H9 (cell line): ENCODE measurements around the gene ITPRIPL2. TPM values are rescaled to one million over a fixed set of nuclear protein-coding genes. Genes with fewer than 3 reads are reported as not detected.

Experiments
- DNase-seq: peaks from one replicate; pipeline ENCODE4 v3.0.0-alpha.2; 2017
- H2AFZ ChIP-seq: one replicate; pipeline ENCODE4 v1.6.1; 2013; ENCODE audit warnings: mild to moderate bottlenecking, low read length, control low read depth, moderate library complexity
- H2AK5ac ChIP-seq: 2 replicates; pipeline ENCODE4 v1.6.1; 2013; ENCODE audit warnings: low read length, control low read depth, mixed read lengths; ENCODE audit not compliant: insufficient read length
- H2BK120ac ChIP-seq: one replicate; pipeline ENCODE4 v1.6.1; 2013; ENCODE audit warnings: low read depth, mild to moderate bottlenecking, low read length, control low read depth, inconsistent platforms; ENCODE audit not compliant: poor library complexity, severe bottlenecking
- H2BK12ac ChIP-seq: 2 replicates; pipeline ENCODE4 v1.6.1; 2013; ENCODE audit warnings: low read length, control low read depth, mixed read lengths, low read depth; ENCODE audit not compliant: insufficient read length
- H2BK15ac ChIP-seq: 2 replicates; pipeline ENCODE4 v1.6.1; 2013; ENCODE audit warnings: low read depth, low read length, control low read depth
- H2BK20ac ChIP-seq: one replicate; pipeline ENCODE4 v1.6.1; 2013; ENCODE audit warnings: low read depth, mild to moderate bottlenecking, low read length, control low read depth, inconsistent platforms; ENCODE audit not compliant: poor library complexity, severe bottlenecking
- H2BK5ac ChIP-seq: 2 replicates; pipeline ENCODE4 v1.6.1; 2013; ENCODE audit warnings: low read length, control low read depth, mixed read lengths; ENCODE audit not compliant: insufficient read length
- H3K14ac ChIP-seq: 2 replicates; pipeline ENCODE4 v1.6.1; 2013; ENCODE audit warnings: low read length, control low read depth; ENCODE audit not compliant: insufficient read depth
- H3K18ac ChIP-seq: 2 replicates; pipeline ENCODE4 v1.6.1; 2013; ENCODE audit warnings: low read depth, mild to moderate bottlenecking, mixed read lengths, low read length, control low read depth; ENCODE audit not compliant: insufficient read length
- H3K23ac ChIP-seq: 2 replicates; pipeline ENCODE4 v1.6.1; 2013; ENCODE audit warnings: low read length, control low read depth, mixed read lengths, low read depth; ENCODE audit not compliant: insufficient read length
- H3K23me2 ChIP-seq: 2 replicates; pipeline ENCODE4 v1.6.1; 2013; ENCODE audit warnings: low read depth, mild to moderate bottlenecking, mixed read lengths, low read length, control low read depth; ENCODE audit not compliant: insufficient read length, poor library complexity, severe bottlenecking
- H3K27ac ChIP-seq: 2 replicates; pipeline ENCODE4 v1.5.1; 2013; ENCODE audit warnings: low read length, control low read depth, mixed read lengths, low read depth; ENCODE audit not compliant: insufficient read length
- H3K27me3 ChIP-seq: 2 replicates; pipeline ENCODE4 v1.6.1; 2013; ENCODE audit warnings: low read length, control low read depth, inconsistent platforms; ENCODE audit not compliant: insufficient read depth
- H3K4ac ChIP-seq: 2 replicates; pipeline ENCODE4 v1.6.1; 2013; ENCODE audit warnings: low read depth, mild to moderate bottlenecking, control low read depth, inconsistent platforms, low read length, moderate library complexity
- H3K4me1 ChIP-seq: 2 replicates; pipeline ENCODE4 v1.6.1; 2013; ENCODE audit warnings: low read length, control low read depth, inconsistent platforms; ENCODE audit not compliant: insufficient read depth
- H3K4me2 ChIP-seq: 2 replicates; pipeline ENCODE4 v1.6.1; 2013; ENCODE audit warnings: low read length, control low read depth, mixed read lengths; ENCODE audit not compliant: insufficient read length, insufficient read depth
- H3K56ac ChIP-seq: 2 replicates; pipeline ENCODE4 v1.6.1; 2013; ENCODE audit warnings: low read depth, mild to moderate bottlenecking, mixed read lengths, low read length, control low read depth; ENCODE audit not compliant: insufficient read length
- H3K79me1 ChIP-seq: 2 replicates; pipeline ENCODE4 v1.6.1; 2013; ENCODE audit warnings: low read depth, mild to moderate bottlenecking, moderate library complexity, low read length, control low read depth, inconsistent platforms; ENCODE audit not compliant: insufficient read depth, poor library complexity, severe bottlenecking
- H3K79me2 ChIP-seq: 2 replicates; pipeline ENCODE4 v1.6.1; 2013; ENCODE audit warnings: low read length, control low read depth, inconsistent platforms; ENCODE audit not compliant: insufficient read depth
- H3K9ac ChIP-seq: 2 replicates; pipeline ENCODE4 v1.6.1; 2013; ENCODE audit warnings: low read length, control low read depth, mixed read lengths; ENCODE audit not compliant: insufficient read length; ENCODE audit errors: extremely low read depth
- H3K9me3 ChIP-seq: one replicate; pipeline ENCODE4 v1.6.1; 2013; ENCODE audit warnings: low read depth, low read length, inconsistent platforms; ENCODE audit not compliant: control insufficient read depth
- H3T11ph ChIP-seq: one replicate; pipeline ENCODE4 v1.6.1; 2013; ENCODE audit warnings: mild to moderate bottlenecking, low read length, control low read depth, inconsistent platforms
- H4K20me1 ChIP-seq: one replicate; pipeline ENCODE4 v1.6.1; 2013; ENCODE audit not compliant: control insufficient read depth, insufficient read length, insufficient read depth
- H4K5ac ChIP-seq: 2 replicates; pipeline ENCODE4 v1.6.1; 2013; ENCODE audit warnings: low read depth, mild to moderate bottlenecking, mixed read lengths, low read length, control low read depth; ENCODE audit not compliant: insufficient read length
- H4K8ac ChIP-seq: replicated peaks from 2 replicates; pipeline ENCODE4 v1.6.1; 2013; ENCODE audit warnings: low read length, control low read depth, mixed read lengths, low read depth; ENCODE audit not compliant: insufficient read length
- H4K91ac ChIP-seq: 2 replicates; pipeline ENCODE4 v1.6.1; 2013; ENCODE audit warnings: low read depth, mild to moderate bottlenecking, moderate library complexity, mixed read lengths, low read length, control low read depth; ENCODE audit not compliant: insufficient read length
- H3K27ac Mint-ChIP-seq, 3 experiments: 2 replicates in 2 of 3; 3 replicates in 1 of 3; pipeline ENCODE4 v1.8.0; 2020 to 2021; ENCODE audit warnings: mixed read lengths in 3 of 3, mild to moderate bottlenecking in 1 of 3, moderate library complexity in 1 of 3
- H3K27me3 Mint-ChIP-seq: 2 replicates; pipeline ENCODE4 v1.8.0; 2021; ENCODE audit warnings: low read depth, mild to moderate bottlenecking, moderate library complexity, mixed read lengths
- H3K36me3 Mint-ChIP-seq, 3 experiments: 2 replicates in 2 of 3; 3 replicates in 1 of 3; pipeline ENCODE4 v1.8.0; 2020 to 2021; ENCODE audit warnings: low read depth in 3 of 3, mixed read lengths in 3 of 3; ENCODE audit not compliant: insufficient read depth in 1 of 3
- H3K4me1 Mint-ChIP-seq, 2 experiments: 2 replicates each; pipeline ENCODE4 v1.8.0; 2020; ENCODE audit warnings: mixed read lengths in 2 of 2
- H3K4me3 Mint-ChIP-seq, 2 experiments: 2 replicates in 1 of 2; 3 replicates in 1 of 2; pipeline ENCODE4 v1.8.0; 2020 to 2021; ENCODE audit warnings: mild to moderate bottlenecking in 2 of 2, mixed read lengths in 2 of 2, moderate library complexity in 1 of 2
- H3K9me3 Mint-ChIP-seq, 2 experiments: 2 replicates in 1 of 2; 3 replicates in 1 of 2; pipeline ENCODE4 v1.8.0; 2020; ENCODE audit warnings: mild to moderate bottlenecking in 2 of 2, mixed read lengths in 2 of 2, moderate library complexity in 1 of 2
- CTCF ChIP-seq: fragments of 200-600 bp; sonication (generic); conservative IDR thresholded peaks from 3 replicates; pipeline ENCODE4 v1.8.0; 2021; ENCODE audit warnings: antibody characterized with exemption, mild to moderate bottlenecking
- WGBS: extraction: QIAGEN DNeasy Blood & Tissue Kit; methylation state at CpG from one replicate; pipeline ENCODE4 v1.1.7; 2013; ENCODE audit warnings: missing lambda C conversion rate, low lambda C conversion rate, mixed read lengths; ENCODE audit not compliant: insufficient read length; ENCODE audit errors: extremely low coverage; 5-methylcytosine and 5-hydroxymethylcytosine counted together
- total RNA-seq: library from RNA; stranded (reverse); gene quantifications from 2 replicates; pipeline ENCODE4 v1.2.1, GENCODE V29; 2021

The ITPRIPL2 gene
- total RNA-seq, 1 experiment from 2014 or later: 9.1 TPM

- Histone ChIP-seq H3K27ac (no peak overlapping the region), H3K79me2 (no peaks in the 10 kb centered on the region), H3K79me1 (no peaks in the 10 kb centered on the region), H3K23ac (no peak overlapping the region), H2BK12ac (no peak overlapping the region), H2BK5ac (no peak overlapping the region), H3K27me3 (peaks cover 6% of the 10 kb centered on the region; the same call in 1 of the 2 replicates), H3K9ac (no peak overlapping the region), H2BK15ac (no peak overlapping the region), H3K14ac (no peak overlapping the region), H2BK120ac (no peak overlapping the region), H2BK20ac (no peak overlapping the region), H3K56ac (no peak overlapping the region), H3K23me2 (peaks cover 12% of the 10 kb centered on the region), H4K8ac (no peak overlapping the region), H3K4me2 (no peak overlapping the region), H3K9me3 (no peaks in the 10 kb centered on the region), H3K4me1 (no peaks in the 10 kb centered on the region), H3K18ac (no peak overlapping the region), H4K20me1 (no peaks in the 10 kb centered on the region), H2AFZ (no peak overlapping the region), H2AK5ac (no peak overlapping the region), H4K91ac (no peak overlapping the region), H3T11ph (no peak overlapping the region), H3K4ac (no peak overlapping the region), H4K5ac (no peak overlapping the region)
- Mint-ChIP-seq H3K27ac (no peak overlapping the region), H3K9me3 (no peaks in the 10 kb centered on the region), H3K4me1 (peaks cover 4% of the 10 kb centered on the region in 2 experiments), H3K27me3 (peaks cover 14% of the 10 kb centered on the region), H3K4me3 (no peak overlapping the region), H3K36me3 (no peaks in the 10 kb centered on the region)
- TF ChIP-seq CTCF: no peak
- DNase-seq: no peak
- no CpG with 5 or more reads among the region's 5 CpGs for WGBS
Observed at GRCh38 chr16:19165101-19165500, 51.3 kb downstream of the ITPRIPL2 start.
